ENCODE data around the gene CFAP97D1.
"Not testable (repeated sequence)": the region's sequence is repeated elsewhere in the genome, so short reads cannot be mapped to it uniquely, and the experiment has no call there.

Gene CFAP97D1

DNA sequence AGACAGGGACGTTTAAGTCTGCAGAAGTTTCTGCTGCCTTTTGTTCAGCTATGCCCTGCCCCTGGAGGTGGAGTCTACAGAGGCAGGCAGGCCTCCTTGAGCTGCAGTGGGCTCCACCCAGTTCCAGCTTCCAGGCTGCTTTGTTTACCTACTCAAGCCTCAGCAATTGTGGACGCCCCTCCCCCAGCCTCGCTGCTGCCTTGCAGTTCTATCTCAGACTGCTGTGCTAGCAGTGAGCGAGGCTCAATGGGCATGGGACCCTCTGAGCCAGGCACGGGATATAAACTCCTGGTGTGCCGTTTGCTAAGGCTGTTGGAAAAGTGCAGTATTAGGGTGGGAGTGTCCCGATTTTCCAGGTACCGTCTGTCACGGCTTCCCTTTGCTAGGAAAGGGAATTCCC lies 17.8 kb downstream of the CFAP97D1 start:
- DNase-seq (ENCODE audit: low read depth in 2 of 2) = not testable (repeated sequence)

DNA sequence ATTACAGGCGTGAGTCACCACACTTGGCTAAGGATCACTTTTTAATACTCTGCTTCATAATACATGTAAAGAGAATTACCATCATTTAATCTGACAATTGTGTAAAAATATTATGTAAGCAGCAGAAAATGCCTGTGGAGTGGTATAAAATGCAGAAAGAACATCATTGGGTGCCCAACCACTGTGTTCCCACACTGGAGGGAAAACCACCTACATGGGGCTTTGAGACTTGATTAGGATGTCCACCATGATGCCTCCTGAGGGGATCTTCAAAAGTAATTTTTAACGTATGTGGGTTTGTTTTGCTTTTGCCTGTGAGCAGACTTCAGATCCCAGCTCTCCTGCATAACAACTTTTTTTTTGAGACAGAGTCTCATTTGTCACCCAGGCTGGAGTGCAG lies 18.8 kb downstream of the CFAP97D1 start:
- no peak for DNase-seq (ENCODE audit: low read depth in 2 of 2)

DNA sequence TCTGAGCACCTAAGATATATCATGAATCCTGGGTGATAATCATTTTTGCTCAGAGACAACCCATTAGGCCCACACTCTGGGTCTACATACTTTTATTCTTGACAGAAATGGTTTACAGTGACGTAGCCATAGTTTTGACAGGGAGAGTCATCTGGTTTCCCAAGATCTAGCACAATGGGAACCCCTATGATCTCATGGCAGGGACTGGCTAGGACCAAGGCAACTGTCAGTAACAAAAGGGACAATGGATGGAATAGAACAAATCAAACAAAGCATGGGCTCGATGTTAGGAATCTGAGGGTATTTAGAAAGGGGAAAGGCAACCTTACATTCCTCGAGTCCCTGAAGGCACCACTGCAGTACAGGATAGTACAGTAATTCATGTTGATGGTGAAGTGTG lies 20.5 kb downstream of the CFAP97D1 start:
- no peak for DNase-seq (ENCODE audit: low read depth in 2 of 2)

DNA sequence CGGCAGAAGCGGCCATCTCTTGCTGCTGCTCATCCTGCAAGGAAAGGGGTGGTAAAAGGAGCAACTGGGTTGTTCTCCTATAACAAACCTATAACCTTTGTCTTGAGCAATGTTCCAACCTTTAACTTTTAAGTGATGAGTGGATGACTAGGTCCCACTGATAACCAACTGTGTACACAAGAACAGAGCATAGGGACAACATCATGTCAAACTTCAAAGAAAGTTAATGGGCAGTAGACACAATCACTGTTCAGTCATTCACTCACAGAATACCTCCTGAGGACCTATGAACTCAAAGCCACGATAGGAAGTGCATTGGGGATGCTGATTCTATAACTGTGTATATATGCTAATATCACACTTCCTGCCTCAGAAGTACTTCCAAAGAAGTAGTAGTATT lies 21.6 kb downstream of the CFAP97D1 start:
- no peak for DNase-seq (ENCODE audit: low read depth in 2 of 2)

DNA sequence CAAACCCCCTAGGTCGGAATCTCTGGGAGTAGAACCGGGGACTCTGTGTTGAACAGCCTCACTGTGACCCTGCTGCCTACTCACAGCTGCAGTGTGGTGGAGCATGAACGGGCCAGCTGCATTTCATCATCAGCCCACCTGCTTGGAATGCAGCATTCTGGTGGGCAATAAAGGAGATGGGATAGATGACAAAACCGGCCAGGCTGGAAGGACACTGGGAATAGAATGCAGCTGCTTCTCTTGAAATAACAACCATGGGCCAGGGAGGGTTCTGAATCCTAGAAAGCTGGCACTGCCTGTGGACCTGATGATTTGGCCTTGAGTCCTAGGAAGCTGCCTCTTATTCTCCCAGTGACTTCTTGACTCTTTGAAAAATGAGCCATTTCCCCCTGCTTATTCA lies 23.5 kb downstream of the CFAP97D1 start:
- DNase-seq (ENCODE audit: low read depth in 2 of 2) = no peak

DNA sequence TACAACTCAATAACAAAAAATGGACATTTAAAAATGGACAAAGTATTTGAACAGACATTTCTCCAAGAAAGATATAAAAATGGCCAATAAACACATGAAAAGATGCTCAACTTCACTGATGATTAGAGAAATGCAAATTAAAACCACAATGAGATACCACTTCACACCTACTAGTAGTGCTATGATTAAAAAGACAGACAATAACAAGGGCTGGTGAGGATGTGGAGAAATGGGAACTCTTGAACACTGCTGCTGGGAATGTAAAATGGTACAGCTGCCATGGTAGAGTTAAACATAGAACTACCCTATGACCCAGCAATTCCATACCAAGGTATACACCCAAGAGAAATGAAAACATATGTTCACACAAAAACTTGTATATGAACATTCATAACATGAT lies 24.9 kb downstream of the CFAP97D1 start:
- DNase-seq (ENCODE audit: low read depth in 2 of 2) = no peak

DNA sequence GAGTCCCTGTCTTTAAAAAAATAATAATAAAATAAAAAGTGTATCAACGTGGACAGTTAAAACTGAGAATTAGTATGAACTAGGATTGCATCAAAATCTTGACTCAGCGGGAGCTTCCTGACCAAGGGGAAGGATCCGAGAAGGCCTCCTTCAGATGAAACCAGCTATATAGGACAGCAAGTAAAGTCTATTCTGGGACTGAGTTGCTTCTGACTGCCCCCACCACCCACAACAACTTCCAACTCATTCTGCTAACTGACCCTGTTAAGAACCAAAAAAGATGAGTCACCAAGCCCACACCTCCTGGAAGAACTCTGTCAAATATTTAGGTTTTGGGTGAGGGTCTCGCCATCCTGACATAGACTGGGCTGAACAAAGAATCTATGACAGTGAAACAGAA lies 27.8 kb downstream of the CFAP97D1 start:
- DNase-seq (ENCODE audit: low read depth in 2 of 2) = no peak

DNA sequence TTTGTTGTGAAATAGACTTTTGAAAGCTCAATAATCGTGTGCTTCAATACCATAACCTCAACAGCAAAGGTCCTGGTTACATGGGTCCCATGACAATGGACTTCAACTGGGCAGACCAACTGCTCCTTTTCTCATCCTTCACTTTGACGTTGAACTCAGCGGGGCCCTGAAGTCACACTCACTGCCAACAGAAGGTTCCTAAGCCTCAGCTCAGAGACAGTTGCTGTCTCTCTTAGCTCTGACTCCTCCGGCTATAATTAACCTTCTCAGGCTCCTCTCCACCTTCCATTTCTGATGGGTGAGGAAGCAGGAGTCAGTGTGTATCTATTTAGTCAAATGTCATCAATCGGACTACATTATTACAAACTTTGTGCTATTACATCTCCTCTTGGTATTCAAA lies 28.9 kb downstream of the CFAP97D1 start:
- no peak for DNase-seq (ENCODE audit: low read depth in 2 of 2)

DNA sequence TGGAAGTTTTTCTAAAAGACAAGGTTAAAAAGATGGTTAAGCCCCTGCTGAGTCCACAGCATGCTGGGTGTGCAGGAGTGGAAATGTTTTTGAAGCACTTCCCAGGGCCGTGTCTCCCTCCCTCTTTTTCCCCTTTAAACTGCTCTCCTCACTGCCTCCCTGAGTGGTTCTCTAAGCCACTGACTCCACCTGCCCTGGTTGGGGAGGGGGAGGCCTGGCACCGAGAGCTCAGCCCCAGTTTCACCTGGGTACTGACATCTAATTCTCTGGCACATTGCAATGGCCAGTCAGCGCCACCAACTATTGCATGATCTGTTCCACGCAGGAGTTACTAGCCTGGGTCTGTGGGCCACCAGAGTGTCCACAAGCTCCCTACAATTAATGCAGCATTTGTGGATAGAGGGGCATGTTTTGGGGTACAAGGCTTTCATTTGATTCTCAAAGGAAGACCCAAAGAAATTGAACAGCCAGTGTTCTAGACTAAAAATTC lies 30.0 kb downstream of the CFAP97D1 start:
- no peak for DNase-seq (ENCODE audit: low read depth in 2 of 2)

DNA sequence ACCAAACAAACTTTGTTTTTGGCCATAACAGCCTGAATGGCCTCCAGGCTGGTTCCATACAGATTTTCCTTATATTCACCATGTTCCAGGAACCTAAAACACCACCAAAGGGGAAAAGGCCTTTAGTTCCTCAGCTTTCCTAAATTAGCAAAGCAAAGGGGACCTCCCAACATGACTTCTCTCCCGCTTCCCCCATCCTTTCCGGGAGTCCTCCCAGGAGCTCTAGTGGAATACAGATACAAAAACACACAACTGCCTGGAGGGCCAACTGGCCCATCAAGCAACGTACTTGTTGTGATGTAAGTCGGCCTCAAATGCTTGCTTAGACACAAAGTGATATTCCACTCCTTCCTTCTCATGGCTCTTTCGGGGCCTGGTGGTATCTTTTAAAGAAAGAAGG lies 30.6 kb downstream of the CFAP97D1 start:
- no peak for DNase-seq (ENCODE audit: low read depth in 2 of 2)

DNA sequence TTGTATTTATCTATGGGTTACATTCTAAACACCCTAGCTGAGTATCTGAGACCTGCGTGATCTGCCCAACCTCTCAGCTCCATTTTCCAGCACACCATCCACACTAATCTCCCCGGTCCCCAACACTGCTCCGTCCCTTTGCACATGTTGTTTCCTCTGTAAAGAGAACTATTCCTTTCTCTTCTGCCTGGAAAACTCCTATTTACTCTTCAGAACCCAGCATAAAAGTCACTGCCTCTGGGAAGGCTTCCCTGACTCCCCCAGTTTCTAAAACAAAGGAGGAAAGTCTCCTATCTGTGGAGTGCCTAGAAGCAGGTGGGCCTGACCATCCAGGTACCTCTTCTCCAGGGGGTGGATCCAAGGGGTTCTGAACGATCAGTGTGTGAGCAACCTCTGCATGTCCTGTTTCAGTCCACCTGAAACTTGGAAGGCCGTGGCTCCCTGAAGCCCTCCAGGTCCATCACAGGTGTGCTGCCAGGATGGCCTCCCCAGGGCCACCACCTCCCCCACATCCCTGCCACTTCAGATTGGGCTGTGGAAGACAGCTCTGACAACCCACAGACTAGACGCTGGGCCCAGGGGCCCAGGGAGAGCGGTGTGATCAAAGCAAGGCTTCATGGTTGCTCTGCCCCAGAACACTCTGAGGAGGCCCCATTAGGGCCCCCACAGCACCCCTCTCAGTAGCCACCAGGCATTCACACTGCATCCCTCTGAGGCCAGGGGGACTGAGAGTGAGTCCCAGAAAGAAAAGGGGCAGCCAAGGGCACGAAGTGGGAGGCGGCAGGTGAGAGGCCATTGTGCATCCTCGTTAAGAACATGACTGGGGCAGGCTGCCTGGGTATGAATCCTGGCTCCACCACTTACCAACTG lies 32.4 kb downstream of the CFAP97D1 start:
- DNase-seq (ENCODE audit: low read depth in 2 of 2) = no peak

DNA sequence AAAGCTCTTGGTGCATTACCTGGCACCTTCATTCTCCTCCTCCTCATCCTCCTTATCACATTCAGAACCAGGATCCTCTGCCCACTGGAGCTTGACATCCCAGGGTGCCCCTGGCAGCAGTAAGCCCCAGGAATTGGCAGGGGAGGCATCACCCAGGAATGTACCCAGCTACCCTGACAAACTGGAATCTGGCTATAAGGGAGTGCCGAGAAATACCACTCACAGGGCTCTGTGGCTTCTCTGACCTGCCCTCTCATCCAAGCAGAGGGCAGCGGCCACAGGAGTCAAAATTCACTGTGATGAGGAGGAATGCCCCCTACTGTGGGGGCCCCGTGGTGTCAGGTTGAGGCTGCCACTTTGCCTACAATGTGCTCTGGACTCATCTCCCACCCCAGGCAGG lies 33.2 kb downstream of the CFAP97D1 start:
- no peak for DNase-seq (ENCODE audit: low read depth in 2 of 2)

DNA sequence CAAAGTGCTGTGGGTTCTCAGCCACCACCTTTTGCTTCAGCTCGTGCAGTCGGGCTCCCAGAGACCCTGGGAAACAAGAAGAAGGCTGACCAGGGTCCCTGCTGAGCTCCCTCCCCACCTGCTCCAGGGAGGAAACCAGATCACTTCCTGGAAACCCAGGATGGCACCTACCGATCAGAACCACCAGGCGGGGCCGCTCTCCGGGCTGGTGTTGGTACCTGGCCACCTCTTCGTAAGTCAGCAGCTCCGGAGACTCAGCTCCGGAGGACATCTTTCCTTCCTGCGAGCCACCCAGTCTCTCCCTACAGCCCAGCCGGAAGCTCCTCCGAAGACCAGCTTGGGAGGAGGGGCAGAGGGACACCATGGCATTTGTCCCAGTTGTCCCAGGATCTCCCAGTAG lies 33.8 kb downstream of the CFAP97D1 start:
- no peak for DNase-seq (ENCODE audit: low read depth in 2 of 2)

DNA sequence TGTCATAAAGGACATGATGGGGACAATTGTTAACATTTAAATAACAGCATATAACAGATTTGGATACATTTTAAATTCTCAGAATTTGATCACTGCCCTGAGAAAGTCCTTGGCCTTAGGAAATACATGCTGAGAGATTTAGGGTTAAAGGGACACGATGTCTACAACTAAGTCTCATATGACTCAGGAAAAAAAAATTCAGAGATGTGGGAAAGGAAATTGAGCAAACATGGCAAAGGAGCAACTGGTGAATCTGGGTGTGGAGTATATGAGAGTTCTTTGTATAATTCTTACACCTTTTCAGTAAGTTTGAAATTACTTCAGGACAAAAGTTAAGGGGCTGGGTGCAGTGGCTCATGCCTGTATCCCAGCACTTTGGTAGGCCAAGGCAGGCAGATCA lies 34.5 kb downstream of the CFAP97D1 start:
- DNase-seq (ENCODE audit: low read depth in 2 of 2) = no peak

DNA sequence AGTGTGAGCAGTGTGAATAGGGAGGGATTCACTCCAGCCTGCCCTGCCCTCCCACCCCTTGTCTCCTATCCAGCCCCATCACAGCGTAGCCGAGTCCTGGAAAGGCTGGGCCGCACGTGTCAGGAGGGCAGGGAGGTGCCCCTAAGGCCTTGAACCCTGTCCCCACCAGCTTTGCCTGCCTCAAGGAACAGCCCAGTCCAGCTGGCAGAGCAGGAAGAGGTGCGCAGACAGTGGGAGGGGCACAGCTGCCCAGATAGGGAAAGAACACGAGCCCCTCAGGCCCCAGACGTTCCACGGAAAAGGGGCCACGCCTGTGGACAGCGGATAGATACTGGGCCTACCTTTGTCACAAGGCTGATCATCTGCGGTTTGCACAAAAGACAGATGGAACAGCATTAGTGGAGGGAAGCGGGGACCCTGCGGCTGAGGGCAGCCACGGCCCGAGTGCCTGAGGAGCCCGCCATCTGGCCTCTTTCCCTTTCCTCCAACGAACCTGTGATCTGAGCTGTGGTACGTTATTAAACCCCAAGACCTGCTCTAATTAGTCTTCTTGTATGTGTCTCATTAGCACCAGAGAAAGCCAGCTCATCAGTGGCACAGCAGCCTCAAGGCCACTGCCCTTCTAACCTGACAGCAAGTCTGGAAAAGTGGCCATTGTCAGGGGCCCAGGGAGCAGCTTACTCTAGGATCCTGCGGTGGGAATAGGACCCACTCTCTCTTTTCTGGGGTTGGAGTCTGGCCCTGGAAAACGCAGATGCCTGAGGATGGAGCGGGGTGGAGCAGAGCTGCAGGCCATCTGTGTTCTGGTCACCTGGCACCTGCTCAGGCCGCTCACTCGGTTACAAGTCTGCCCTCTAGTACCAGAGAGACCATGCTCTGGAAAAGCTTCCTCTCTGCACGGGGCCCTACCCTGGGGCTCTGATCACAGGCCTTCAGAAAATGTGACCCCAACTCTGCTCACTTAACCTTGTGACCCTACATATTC lies 36.4 kb downstream of the CFAP97D1 start:
- no peak for DNase-seq (ENCODE audit: low read depth in 2 of 2)

DNA sequence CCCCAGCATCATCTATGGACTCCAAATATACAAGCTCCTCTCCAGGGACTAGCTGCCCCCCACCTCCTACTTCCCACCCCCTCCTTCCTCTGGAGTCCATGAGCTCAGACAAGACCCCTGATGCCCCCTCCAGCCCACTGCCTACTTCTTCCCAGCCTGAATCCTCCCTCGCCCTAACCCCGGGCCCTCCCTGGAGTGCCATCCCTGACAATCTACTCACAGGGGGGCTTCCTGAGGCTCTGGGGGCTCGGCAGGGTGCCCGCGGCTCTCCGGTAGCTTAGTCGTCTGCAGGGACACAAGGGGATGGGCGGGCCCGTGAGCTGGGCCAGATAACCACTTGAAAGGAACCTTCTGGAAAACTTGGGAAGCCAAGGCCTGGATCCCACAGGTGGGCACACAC lies 37.6 kb downstream of the CFAP97D1 start:
- no peak for DNase-seq (ENCODE audit: low read depth in 2 of 2)

DNA sequence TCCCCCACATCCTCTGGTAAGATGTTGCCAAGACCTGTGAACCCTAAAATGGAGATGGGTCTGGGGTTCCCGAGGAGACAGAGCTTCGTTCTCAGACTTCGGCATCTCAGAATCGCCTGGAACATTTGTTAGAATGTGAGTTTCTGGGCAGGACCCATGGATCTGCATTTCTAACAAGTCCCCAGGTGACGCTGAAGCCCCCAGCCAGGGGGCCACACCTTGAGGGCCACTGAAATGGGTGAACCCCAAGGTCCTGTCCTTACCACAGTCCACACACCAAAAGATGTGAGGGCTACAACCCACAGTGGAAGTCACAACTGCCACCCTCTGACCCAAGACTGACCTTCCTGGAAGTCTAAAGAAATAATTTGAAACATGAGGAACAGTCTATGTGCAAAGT lies 38.7 kb downstream of the CFAP97D1 start:
- DNase-seq (ENCODE audit: low read depth in 2 of 2) = no peak

DNA sequence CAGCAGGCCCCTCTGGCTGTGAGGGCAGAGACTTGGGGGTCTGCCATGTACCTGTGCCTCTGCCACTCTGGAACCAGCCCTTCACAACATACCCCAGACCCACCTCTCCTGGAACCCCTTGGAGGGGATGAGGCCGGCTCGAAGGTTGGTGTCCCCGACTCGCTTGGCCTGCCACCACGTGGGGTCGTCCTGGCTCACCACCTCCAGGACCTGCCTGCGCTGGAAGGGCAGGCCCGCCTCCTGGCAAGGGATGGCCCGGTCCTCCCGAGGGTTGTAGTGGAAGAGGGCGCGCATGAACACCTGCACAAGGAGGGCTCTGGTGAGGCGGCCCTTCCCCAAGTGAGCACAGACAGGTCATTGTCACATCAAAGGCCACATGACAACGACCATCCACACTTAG lies 40.5 kb downstream of the CFAP97D1 start:
- no peak for DNase-seq (ENCODE audit: low read depth in 2 of 2)

DNA sequence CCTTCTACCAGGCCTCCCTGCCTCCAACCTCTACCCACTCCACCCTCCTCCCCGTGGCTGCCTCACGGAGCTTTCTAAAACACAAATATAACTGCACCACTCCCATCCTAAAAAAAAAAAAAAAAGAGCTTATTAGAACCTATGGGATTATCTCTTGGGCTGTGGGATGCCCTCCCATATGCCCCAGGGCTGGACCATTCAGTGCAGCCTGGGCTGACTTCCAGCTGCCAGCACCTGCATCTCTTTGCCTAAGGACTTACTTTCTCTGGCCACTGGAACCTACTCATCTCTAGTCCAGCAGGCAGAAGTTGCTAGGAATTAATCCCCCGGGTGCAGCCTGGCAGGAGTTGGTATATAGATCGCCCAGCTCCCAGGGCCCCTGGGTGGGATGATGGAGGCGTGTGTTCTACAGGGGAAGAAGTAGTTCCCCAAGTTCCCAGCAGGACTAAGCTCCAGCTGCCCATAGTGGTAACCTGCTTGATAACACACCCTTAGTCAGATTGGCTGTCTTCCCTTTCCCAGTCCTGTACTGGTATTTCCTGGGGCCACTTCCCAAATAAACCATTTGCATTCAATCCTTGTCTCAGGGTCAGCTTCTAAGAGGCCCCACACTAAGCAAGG lies 42.4 kb downstream of the CFAP97D1 start:
- DNase-seq (ENCODE audit: low read depth in 2 of 2) = no peak

DNA sequence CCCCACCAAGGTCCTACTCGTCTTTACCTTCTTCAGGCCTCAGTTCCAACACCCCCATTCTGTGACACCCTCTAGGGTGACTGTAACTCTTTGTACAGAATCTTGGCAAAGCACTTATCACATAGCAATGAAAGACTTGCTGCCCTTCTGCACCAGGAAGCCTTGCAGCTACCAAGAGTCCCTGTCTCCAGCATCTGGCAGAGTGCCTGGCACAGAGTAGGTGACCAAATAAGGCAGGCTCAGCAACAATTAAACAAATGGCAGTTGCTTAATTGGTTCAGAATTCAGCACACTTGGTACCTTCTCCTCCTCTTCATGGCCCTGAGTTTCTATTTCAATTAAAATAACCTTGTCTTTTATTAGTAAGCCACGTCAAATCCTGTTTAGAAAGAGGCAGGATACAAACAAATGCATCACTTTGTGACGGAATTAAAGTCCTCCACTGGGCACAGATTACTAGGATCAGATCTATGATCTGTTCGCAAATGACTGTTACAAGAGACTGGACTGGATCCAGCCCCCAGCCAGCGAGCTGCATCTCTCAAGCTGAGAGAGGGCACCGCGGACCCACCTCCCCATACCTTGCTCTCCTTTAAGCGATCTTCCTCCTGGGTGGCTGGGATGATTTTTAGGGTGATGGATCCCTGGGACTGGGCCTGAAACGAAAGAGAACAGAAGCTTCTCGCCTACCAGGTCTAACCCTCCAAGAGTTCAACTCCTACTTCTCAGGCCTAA lies 43.3 kb downstream of the CFAP97D1 start:
- no peak for DNase-seq (ENCODE audit: low read depth in 2 of 2)

DNA sequence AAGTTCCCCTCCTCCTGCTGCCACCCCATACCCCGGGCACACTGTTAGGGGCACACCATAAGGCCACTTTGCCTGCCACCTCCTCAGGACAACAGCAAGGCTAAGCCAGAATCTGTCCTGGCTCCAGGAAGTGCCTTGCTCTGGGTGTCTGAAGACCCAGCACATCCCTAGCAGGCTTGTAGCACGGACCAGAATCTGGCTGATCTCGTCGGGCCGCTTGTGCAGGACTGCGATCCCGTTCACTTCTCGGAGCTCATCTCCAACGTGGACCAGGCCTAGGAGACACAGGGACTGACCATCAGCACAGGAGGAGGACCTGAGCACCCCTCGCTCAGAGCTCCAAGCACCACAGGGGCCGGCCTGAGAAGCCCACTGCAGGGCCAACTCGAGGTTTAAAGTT lies 45.3 kb downstream of the CFAP97D1 start:
- DNase-seq (ENCODE audit: low read depth in 2 of 2) = no peak

DNA sequence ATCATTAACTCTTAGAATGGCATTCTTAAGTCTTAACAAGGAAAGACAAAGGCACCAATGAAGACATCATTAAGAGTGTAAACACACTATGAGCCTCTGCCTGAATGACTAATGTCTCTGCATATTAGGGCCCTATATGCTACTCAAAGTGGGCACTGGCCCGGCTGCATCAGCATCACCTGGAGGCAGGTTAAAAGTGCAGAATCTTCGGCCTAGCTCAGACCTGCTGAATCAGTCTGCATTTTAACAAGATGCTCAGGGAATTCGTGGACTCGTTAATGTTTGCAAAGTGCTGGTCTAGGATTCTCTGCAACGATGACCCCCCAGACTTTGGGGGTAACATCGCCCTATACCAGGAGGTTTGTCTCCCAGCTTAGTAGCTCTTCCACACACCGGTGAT lies 46.0 kb downstream of the CFAP97D1 start:
- DNase-seq (ENCODE audit: low read depth in 2 of 2) = no peak

Data from stimulated activated CD8-positive, alpha-beta memory T cell treated with anti-CD3 and anti-CD28 coated beads, Interleukin-15, amount 100 ng/mL, for 4 hours (primary cell).